SK-N-SH (cell line): ENCODE data around the gene ANAPC2. TPM values are rescaled to one million over a fixed set of nuclear protein-coding genes. Genes with fewer than 3 reads are reported as not detected.

ENCODE experiments used
- CTCF ChIA-PET: fragments of 300-600, 350-600 bp; formaldehyde crosslinking; extraction: SDS; loops from one replicate; lab custom pipeline; 2021; lab: Yijun Ruan, JAX
- POLR2A ChIA-PET: fragments of 350-600 bp; sonication (Branson Sonifier 250); formaldehyde crosslinking; extraction: SDS; loops from one replicate; lab custom pipeline; 2020; ENCODE audit warnings: antibody characterized with exemption, inconsistent platforms; lab: Yijun Ruan, JAX
- DNase-seq: peaks from one replicate; pipeline ENCODE4 v3.0.0; 2012
- H2AFZ ChIP-seq: fragments of 200-600 bp; sonication (generic); 2 replicates; pipeline ENCODE4 v1.8.1; 2016; ENCODE audit warnings: antibody characterized with exemption, mild to moderate bottlenecking, low read depth
- H3F3A ChIP-seq: fragments of 200-600 bp; sonication (generic); replicated peaks from 2 replicates; pipeline ENCODE3; 2016; ENCODE audit warnings: antibody characterized with exemption, mild to moderate bottlenecking; ENCODE audit not compliant: insufficient read depth
- H3K27ac ChIP-seq, 2 experiments: fragments of 200-500 bp in 1 of 2; fragments of 200-600 bp in 1 of 2; sonication (Bioruptor generic) in 1 of 2; sonication (generic), shearing (Covaris generic) in 1 of 2; 2 replicates each; pipeline versions ENCODE4 v1.5.1 to v1.6.1; 2014 to 2016; ENCODE audit warnings: low read depth in 2 of 2, inconsistent platforms in 1 of 2, low read length in 1 of 2, mild to moderate bottlenecking in 1 of 2, mixed read lengths in 1 of 2
- H3K27me3 ChIP-seq: fragments of 200-600 bp; sonication (generic), shearing (Covaris generic); 2 replicates; pipeline ENCODE4 v1.6.1; 2016; ENCODE audit warnings: mixed run types; ENCODE audit not compliant: insufficient read depth
- H3K36me3 ChIP-seq, 2 experiments: fragments of 200-500 bp in 1 of 2; fragments of 200-600 bp in 1 of 2; sonication (Bioruptor generic) in 1 of 2; sonication (generic) in 1 of 2; replicated peaks in 1 of 2; 2 replicates each; pipeline versions ENCODE3 to v1.5.1; 2014 to 2016; ENCODE audit warnings: low read length in 1 of 2, mild to moderate bottlenecking in 1 of 2; ENCODE audit not compliant: insufficient read depth in 2 of 2, control insufficient read depth in 1 of 2
- H3K4me1 ChIP-seq, 2 experiments: fragments of 200-500 bp in 1 of 2; fragments of 200-600 bp in 1 of 2; sonication (Bioruptor generic) in 1 of 2; sonication (generic), shearing (Covaris generic) in 1 of 2; 2 replicates each; pipeline versions ENCODE4 v1.5.1 to v1.6.1; 2014 to 2016; ENCODE audit warnings: low read depth in 1 of 2, low read length in 1 of 2, mixed run types in 1 of 2; ENCODE audit not compliant: insufficient read depth in 2 of 2, control insufficient read depth in 1 of 2
- H3K4me2 ChIP-seq: fragments of 200-600 bp; sonication (generic), shearing (Covaris generic); 2 replicates; pipeline ENCODE4 v1.6.1; 2017; ENCODE audit warnings: mixed run types
- H3K4me3 ChIP-seq, 2 experiments: fragments of 200-500 bp in 1 of 2; fragments of 200-600 bp in 1 of 2; sonication (Bioruptor generic) in 1 of 2; sonication (generic), shearing (Covaris generic) in 1 of 2; 2 replicates each; pipeline versions ENCODE4 v1.5.1 to v1.8.1; 2014 to 2016; ENCODE audit warnings: low read depth in 2 of 2, inconsistent platforms in 1 of 2, low read length in 1 of 2, mild to moderate bottlenecking in 1 of 2, mixed read lengths in 1 of 2, moderate library complexity in 1 of 2
- H3K79me2 ChIP-seq: fragments of 200-600 bp; sonication (generic); 2 replicates; pipeline ENCODE4 v1.8.1; 2017; ENCODE audit warnings: mild to moderate bottlenecking; ENCODE audit not compliant: insufficient read depth
- H3K9ac ChIP-seq: fragments of 200-600 bp; sonication (generic); 2 replicates; pipeline ENCODE4 v1.6.1; 2017; ENCODE audit warnings: mixed run types
- H3K9me2 ChIP-seq: fragments of 200-600 bp; sonication (generic); 2 replicates; pipeline ENCODE4 v1.6.1; 2017; ENCODE audit warnings: mixed run types
- H3K9me3 ChIP-seq: fragments of 200-600 bp; sonication (generic); 2 replicates; pipeline ENCODE4 v1.6.1; 2017; ENCODE audit warnings: mixed run types, mild to moderate bottlenecking, moderate library complexity
- H4K20me1 ChIP-seq: fragments of 200-600 bp; sonication (generic); 2 replicates; pipeline ENCODE4 v1.6.1; 2017; ENCODE audit warnings: mild to moderate bottlenecking, mixed run types; ENCODE audit not compliant: insufficient read depth
- CHD2 ChIP-seq: fragments of 150-350 bp; IDR thresholded peaks from 2 replicates; pipeline ENCODE4 v1.6.1; 2018; ENCODE audit warnings: low read length; ENCODE audit not compliant: partially characterized antibody
- CTCF ChIP-seq: fragments of 200-600 bp; sonication (generic); IDR thresholded peaks from 2 replicates; pipeline ENCODE4 v1.6.1; 2017; ENCODE audit warnings: antibody characterized with exemption, mild to moderate bottlenecking, moderate library complexity
- EZH2phosphoT487 ChIP-seq: fragments of 200-600 bp; sonication (generic); IDR thresholded peaks from 2 replicates; pipeline ENCODE4 v1.6.1; 2017; ENCODE audit warnings: low read depth, mixed run types, mild to moderate bottlenecking, antibody characterized with exemption, moderate library complexity, borderline replicate concordance
- FOSL2 ChIP-seq: IDR thresholded peaks from 2 replicates; pipeline ENCODE4 v1.4.0; 2012; ENCODE audit warnings: low read depth, mild to moderate bottlenecking, moderate library complexity, borderline replicate concordance
- GATA2 ChIP-seq: sonication (generic); formaldehyde crosslinking; IDR thresholded peaks from 2 replicates; pipeline ENCODE4 v1.5.0; 2020; ENCODE audit warnings: mild to moderate bottlenecking, missing genetic modification reagents
- NFIC ChIP-seq: IDR thresholded peaks from 2 replicates; pipeline ENCODE4 v1.4.0; 2012; ENCODE audit warnings: borderline replicate concordance
- NRF1 ChIP-seq: IDR thresholded peaks from 2 replicates; pipeline ENCODE4 v1.6.1; 2012; ENCODE audit warnings: low read depth, mild to moderate bottlenecking, low read length
- PBX3 ChIP-seq: IDR thresholded peaks from 2 replicates; pipeline ENCODE4; 2012
- POLR2AphosphoS5 ChIP-seq: IDR thresholded peaks from 2 replicates; pipeline ENCODE4 v1.6.1; 2012; ENCODE audit warnings: low read depth, low read length
- RXRA ChIP-seq: IDR thresholded peaks from 2 replicates; pipeline ENCODE4 v1.4.0; 2012; ENCODE audit warnings: low read depth, mild to moderate bottlenecking, borderline replicate concordance
- SIN3A ChIP-seq: IDR thresholded peaks from 2 replicates; pipeline ENCODE4 v1.6.1; 2012; ENCODE audit warnings: low read depth, mild to moderate bottlenecking, low read length, moderate library complexity, borderline replicate concordance
- SMC3 ChIP-seq: IDR thresholded peaks from 2 replicates; pipeline ENCODE4 v1.6.1; 2012; ENCODE audit warnings: low read depth, low read length, improper control_type of control experiment
- TAF1 ChIP-seq: IDR thresholded peaks from 2 replicates; pipeline ENCODE4 v1.6.1; 2012; ENCODE audit warnings: low read depth, mild to moderate bottlenecking, low read length, moderate library complexity, borderline replicate concordance
- WGBS: methylation state at CpG from one replicate; pipeline ENCODE4 v1.1.6; 2017; ENCODE audit warnings: low lambda C conversion rate; 5-methylcytosine and 5-hydroxymethylcytosine counted together
- polyA plus RNA-seq, 3 experiments: library from polyadenylated mRNA; depleted of rRNA; stranded (reverse); fragments of >200 nt; gene quantifications; 2 replicates each; pipeline ENCODE4 v1.2.3, GENCODE V29; 2012

ANAPC2 gene
- polyA plus RNA-seq, 1 of the 3 experiments (the other 2 are of a cell fraction): 35.1 TPM

- ChIA-PET CTCF (interaction anchor here (0.9 to 1.9 kb wide), 5 partner anchors 14 to 305 kb away, joined by 3 to 6 read pairs (median 4); partner anchors contain the start of gene RNF224), POLR2A (interaction anchor here (1.3 to 1.9 kb wide), 2 partner anchors 13 to 27 kb away, joined by 3 to 6 read pairs; partner anchors contain the start of genes TPRN and TUBB4B)
- Histone ChIP-seq H3K27ac (no peak overlapping the region), H4K20me1 (no peaks in the 10 kb centered on the region), H3K4me2 (no peak overlapping the region), H3K9me3 (no peaks in the 10 kb centered on the region), H3K36me3 (peaks cover 0 to 14% of the 10 kb centered on the region in 2 experiments), H3K27me3 (no peaks in the 10 kb centered on the region), H3K4me1 (no peaks in the 10 kb centered on the region), H3K9me2 (no peaks in the 10 kb centered on the region), H3K4me3 (no peak overlapping the region), H3K79me2 (peaks cover 1% of the 10 kb centered on the region; the same call in 1 of the 2 replicates), H3F3A (no peaks in the 10 kb centered on the region), H3K9ac (no peak overlapping the region)
- DNase-seq: peak; percentile 58
- TF ChIP-seq TAF1 (no peak), SMC3 (no peak), NRF1 (no peak), POLR2AphosphoS5 (no peak), GATA2 (CRISPR knock-in tag) (no peak), CTCF (peak; percentile 24; the same call in 1 of the 2 replicates)
- TF ChIP-seq, all 33 proteins: peak for 1
- no peak overlapping the region for H2AFZ ChIP-seq
- 94% methylated on average over 25 of the region's 49 CpGs for WGBS
Observed at GRCh38 chr9:137213160-137214060, 25.1 kb upstream of the ANAPC2 start.

GRCh38 chr9:137212520-137212919 is 24.2 kb upstream of the ANAPC2 start:
- Histone ChIP-seq H3K9me3 (no peaks in the 10 kb centered on the region), H3K27me3 (no peaks in the 10 kb centered on the region), H2AFZ (no peak overlapping the region), H3K27ac (no peak overlapping the region), H3K4me1 (no peaks in the 10 kb centered on the region), H3K9me2 (no peaks in the 10 kb centered on the region), H3F3A (no peaks in the 10 kb centered on the region), H4K20me1 (no peaks in the 10 kb centered on the region), H3K9ac (no peak overlapping the region), H3K4me2 (no peak overlapping the region), H3K79me2 (peaks cover 8% of the 10 kb centered on the region; the same call in 1 of the 2 replicates)
- DNase-seq: no peak
- 91% methylated on average over 17 of the region's 21 CpGs for WGBS
- CTCF ChIA-PET: interaction anchor here (1.6 to 3.6 kb wide), 3 partner anchors 14 to 24 kb away, joined by 3 to 13 read pairs (median 4); partner anchors contain the start of gene RNF224
- POLR2A ChIA-PET: interaction anchor here (1.9 kb wide), 1 partner anchor 28 kb away, joined by 6 read pairs; the partner anchor contains the start of gene TUBB4B
- TF ChIP-seq SIN3A (no peak), EZH2phosphoT487 (no peak), TAF1 (no peak), CHD2 (no peak), NRF1 (no peak), GATA2 (CRISPR knock-in tag) (no peak), PBX3 (no peak), RXRA (no peak), NFIC (no peak), FOSL2 (no peak)
- TF ChIP-seq, all 33 proteins: peak for 0
- no peak overlapping the region for H3K4me3 ChIP-seq
- peaks cover 0 to 14% of the 10 kb centered on the region in 2 experiments for H3K36me3 ChIP-seq
